LHCN-M2 (cell line): ENCODE results near the gene CYB5R4. TPM values are rescaled to one million over a fixed set of nuclear protein-coding genes. Genes with fewer than 3 reads are reported as not detected.
A peak's percentile ranks its signal among the peaks of the same experiment; 100 is the strongest.
"Not testable (repeated sequence)": the region's sequence is repeated elsewhere in the genome, so short reads cannot be mapped to it uniquely, and the experiment has no call there.

Source experiments
- DNase-seq: peaks from one replicate; pipeline ENCODE4 v3.0.0-alpha.2; 2012; ENCODE audit warnings: low read depth
- total RNA-seq: library from RNA; depleted of rRNA; stranded (reverse); fragments of >200 nt; gene quantifications from 2 replicates; pipeline ENCODE4 v1.2.3, GENCODE V29; 2014

The CYB5R4 gene
- total RNA-seq, 1 experiment from 2014 or later: 25.8 TPM

- peak; percentile 4 for DNase-seq
Observed at GRCh38 chr6:83907623-83908390, 48.3 kb downstream of the CYB5R4 start.

GRCh38 chr6:83908813-83909212 is 49.3 kb downstream of the CYB5R4 start:
- DNase-seq: peak; percentile 27

GRCh38 chr6:83911278-83911677 is 51.8 kb downstream of the CYB5R4 start:
- DNase-seq: no peak

- DNase-seq: no peak
Observed at GRCh38 chr6:83914953-83915352, 55.5 kb downstream of the CYB5R4 start.

- DNase-seq: peak; percentile 52
Observed at GRCh38 chr6:83917001-83917400, 57.5 kb downstream of the CYB5R4 start.

- no peak for DNase-seq
Observed at GRCh38 chr6:83920017-83920416, 60.5 kb downstream of the CYB5R4 start.

GRCh38 chr6:83921315-83921714 is 61.8 kb downstream of the CYB5R4 start:
- DNase-seq: no peak

- DNase-seq: no peak
Observed at GRCh38 chr6:83927470-83927869, 68.0 kb downstream of the CYB5R4 start.

- DNase-seq: no peak
Observed at GRCh38 chr6:83928286-83928685, 68.8 kb downstream of the CYB5R4 start.

GRCh38 chr6:83946201-83946833 is 86.8 kb downstream of the CYB5R4 start:
- DNase-seq: not testable (repeated sequence)

- not testable (repeated sequence) for DNase-seq
Observed at GRCh38 chr6:83947983-83948382, 88.5 kb downstream of the CYB5R4 start.

GRCh38 chr6:83948851-83949250 is 89.4 kb downstream of the CYB5R4 start:
- DNase-seq: no peak

GRCh38 chr6:83951423-83951822 is 91.9 kb downstream of the CYB5R4 start:
- DNase-seq: not testable (repeated sequence)

GRCh38 chr6:83952830-83953229 is 93.3 kb downstream of the CYB5R4 start:
- DNase-seq: no peak

GRCh38 chr6:83954371-83954770 is 94.9 kb downstream of the CYB5R4 start:
- DNase-seq: no peak

GRCh38 chr6:83958241-83958685 is 98.8 kb downstream of the CYB5R4 start:
- peak; percentile 6 for DNase-seq

GRCh38 chr6:83960664-83961063 is 101.2 kb downstream of the CYB5R4 start:
- no peak for DNase-seq

- no peak for DNase-seq
Observed at GRCh38 chr6:83962582-83962981, 103.1 kb downstream of the CYB5R4 start.

- no peak for DNase-seq
Observed at GRCh38 chr6:83966539-83966938, 107.0 kb downstream of the CYB5R4 start.

- no peak for DNase-seq
Observed at GRCh38 chr6:83970582-83970981, 111.1 kb downstream of the CYB5R4 start.

GRCh38 chr6:83974409-83975050 is 115.0 kb downstream of the CYB5R4 start:
- DNase-seq: no peak

- no peak for DNase-seq
Observed at GRCh38 chr6:83976037-83976755, 116.7 kb downstream of the CYB5R4 start.
